Fibroblast of mammary gland (primary cell): ENCODE data around the gene SEMA7A.

Experiments
- DNase-seq: peaks from one replicate; pipeline ENCODE4 v3.0.0-alpha.2; 2010; ENCODE audit warnings: low read depth
- H3K4me3 ChIP-seq: 2 replicates; pipeline ENCODE4 v1.5.1; 2011; ENCODE audit warnings: low read depth, mild to moderate bottlenecking, low read length, moderate library complexity; ENCODE audit not compliant: control insufficient read depth
- CTCF ChIP-seq: conservative IDR thresholded peaks from 2 replicates; pipeline ENCODE4 v1.5.1; 2011; ENCODE audit warnings: low read depth, low read length, inconsistent platforms; ENCODE audit not compliant: control insufficient read depth, insufficient read depth

Gene SEMA7A

GRCh38 chr15:74449643-74450205, 16.0 kb upstream of the SEMA7A start:
- TF ChIP-seq CTCF = no peak
- H3K4me3 ChIP-seq = no peak overlapping the region
- DNase-seq = no peak

GRCh38 chr15:74449095-74449494, 15.3 kb upstream of the SEMA7A start:
- H3K4me3 ChIP-seq = no peak overlapping the region
- no peak for TF ChIP-seq CTCF
- no peak for DNase-seq

GRCh38 chr15:74445816-74446763, 12.3 kb upstream of the SEMA7A start:
- H3K4me3 ChIP-seq = no peak overlapping the region
- no peak for DNase-seq
- no peak for TF ChIP-seq CTCF

- no peak for DNase-seq
- no peak for TF ChIP-seq CTCF
- H3K4me3 ChIP-seq = no peak overlapping the region
These were observed 10.6 kb upstream of the SEMA7A start for GRCh38 chr15:74444106-74445062.

- no peak for TF ChIP-seq CTCF
These were observed 9.5 kb upstream of the SEMA7A start for GRCh38 chr15:74443100-74443909.

GRCh38 chr15:74442604-74443003, 8.8 kb upstream of the SEMA7A start:
- DNase-seq = no peak
- no peak overlapping the region for H3K4me3 ChIP-seq
- no peak for TF ChIP-seq CTCF

More at GRCh38 chr15:74443100-74443909, 9.5 kb upstream of the SEMA7A start:
- no peak for DNase-seq
- H3K4me3 ChIP-seq = no peak overlapping the region
